NB4 (cell line): ENCODE measurements around the gene SMC6.

ENCODE experiments used
- DNase-seq: peaks from one replicate; pipeline ENCODE4 v3.0.0; 2010; ENCODE audit warnings: low read depth
- H3K4me3 ChIP-seq: one replicate; pipeline ENCODE4 v1.5.1; 2011; ENCODE audit warnings: mild to moderate bottlenecking, low read depth, low read length, moderate library complexity
- MAX ChIP-seq: IDR thresholded peaks from 2 replicates; pipeline ENCODE4 v1.6.1; 2011; ENCODE audit warnings: low read depth, low read length
- MYC ChIP-seq: IDR thresholded peaks from 2 replicates; pipeline ENCODE4 v1.6.1; 2011; ENCODE audit warnings: low read depth, low read length
- POLR2A ChIP-seq: IDR thresholded peaks from 2 replicates; pipeline ENCODE4 v1.6.1; 2011; ENCODE audit warnings: mild to moderate bottlenecking; ENCODE audit not compliant: insufficient read length; ENCODE audit errors: extremely low read depth
- TF ChIP-seq, protein P1 (sequence below): IDR thresholded peaks from one replicate; pipeline ENCODE4 v1.5.1; 2012; ENCODE audit warnings: low read depth, low read length

Gene SMC6

GRCh38 chr2:17771956-17772355 is 18.3 kb upstream of the SMC6 start:
- H3K4me3 ChIP-seq = no peak overlapping the region
- DNase-seq = no peak
- TF ChIP-seq POLR2A (no peak), MAX (no peak)

DNA sequence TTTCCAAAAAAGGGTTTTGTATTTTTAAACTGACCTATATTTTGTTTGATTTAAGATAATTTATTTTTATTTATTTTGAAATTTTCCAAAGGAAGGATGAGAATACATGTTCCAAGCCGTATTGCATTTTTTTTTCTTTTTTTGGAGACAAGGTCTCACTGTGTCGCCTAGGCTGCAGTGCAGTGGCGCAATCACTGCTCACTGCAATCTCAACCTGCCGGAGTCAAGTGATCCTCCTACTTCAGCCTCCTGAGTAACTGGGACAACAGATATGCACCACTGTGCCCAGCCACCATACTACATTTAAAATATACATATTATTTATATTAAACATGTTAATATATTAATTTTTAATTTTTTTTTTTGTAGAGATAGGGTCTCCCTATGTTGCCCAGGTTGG is 15.3 kb upstream of the SMC6 start:
- no peak for DNase-seq
- H3K4me3 ChIP-seq = no peak overlapping the region
- no peak for TF ChIP-seq POLR2A
- no peak for TF ChIP-seq MAX
- TF ChIP-seq, protein P1, sequence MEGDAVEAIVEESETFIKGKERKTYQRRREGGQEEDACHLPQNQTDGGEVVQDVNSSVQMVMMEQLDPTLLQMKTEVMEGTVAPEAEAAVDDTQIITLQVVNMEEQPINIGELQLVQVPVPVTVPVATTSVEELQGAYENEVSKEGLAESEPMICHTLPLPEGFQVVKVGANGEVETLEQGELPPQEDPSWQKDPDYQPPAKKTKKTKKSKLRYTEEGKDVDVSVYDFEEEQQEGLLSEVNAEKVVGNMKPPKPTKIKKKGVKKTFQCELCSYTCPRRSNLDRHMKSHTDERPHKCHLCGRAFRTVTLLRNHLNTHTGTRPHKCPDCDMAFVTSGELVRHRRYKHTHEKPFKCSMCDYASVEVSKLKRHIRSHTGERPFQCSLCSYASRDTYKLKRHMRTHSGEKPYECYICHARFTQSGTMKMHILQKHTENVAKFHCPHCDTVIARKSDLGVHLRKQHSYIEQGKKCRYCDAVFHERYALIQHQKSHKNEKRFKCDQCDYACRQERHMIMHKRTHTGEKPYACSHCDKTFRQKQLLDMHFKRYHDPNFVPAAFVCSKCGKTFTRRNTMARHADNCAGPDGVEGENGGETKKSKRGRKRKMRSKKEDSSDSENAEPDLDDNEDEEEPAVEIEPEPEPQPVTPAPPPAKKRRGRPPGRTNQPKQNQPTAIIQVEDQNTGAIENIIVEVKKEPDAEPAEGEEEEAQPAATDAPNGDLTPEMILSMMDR = no peak
- TF ChIP-seq MYC = no peak

DNA sequence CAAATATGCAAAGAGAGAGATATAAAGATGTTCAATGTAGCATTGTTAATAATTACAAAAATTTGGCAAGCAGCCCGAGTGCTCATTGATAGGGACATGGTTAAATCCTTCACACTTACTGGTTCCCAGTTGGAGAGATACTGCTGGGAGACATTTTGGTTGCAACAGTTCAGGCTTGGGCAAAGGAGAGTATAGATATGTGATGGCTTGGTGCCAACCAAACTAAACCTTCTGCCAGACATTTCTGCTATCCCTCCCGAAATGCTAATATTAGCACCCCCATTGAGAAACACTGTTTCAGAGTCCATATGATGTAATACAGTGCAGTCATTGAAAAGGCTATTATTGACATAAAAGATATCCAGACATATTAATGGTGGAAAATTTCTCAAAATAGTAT is 11.8 kb upstream of the SMC6 start:
- no peak overlapping the region for H3K4me3 ChIP-seq
- no peak for TF ChIP-seq MYC
- no peak for TF ChIP-seq POLR2A
- no peak for TF ChIP-seq MAX
- TF ChIP-seq, protein P1 = no peak
- DNase-seq = no peak

DNA sequence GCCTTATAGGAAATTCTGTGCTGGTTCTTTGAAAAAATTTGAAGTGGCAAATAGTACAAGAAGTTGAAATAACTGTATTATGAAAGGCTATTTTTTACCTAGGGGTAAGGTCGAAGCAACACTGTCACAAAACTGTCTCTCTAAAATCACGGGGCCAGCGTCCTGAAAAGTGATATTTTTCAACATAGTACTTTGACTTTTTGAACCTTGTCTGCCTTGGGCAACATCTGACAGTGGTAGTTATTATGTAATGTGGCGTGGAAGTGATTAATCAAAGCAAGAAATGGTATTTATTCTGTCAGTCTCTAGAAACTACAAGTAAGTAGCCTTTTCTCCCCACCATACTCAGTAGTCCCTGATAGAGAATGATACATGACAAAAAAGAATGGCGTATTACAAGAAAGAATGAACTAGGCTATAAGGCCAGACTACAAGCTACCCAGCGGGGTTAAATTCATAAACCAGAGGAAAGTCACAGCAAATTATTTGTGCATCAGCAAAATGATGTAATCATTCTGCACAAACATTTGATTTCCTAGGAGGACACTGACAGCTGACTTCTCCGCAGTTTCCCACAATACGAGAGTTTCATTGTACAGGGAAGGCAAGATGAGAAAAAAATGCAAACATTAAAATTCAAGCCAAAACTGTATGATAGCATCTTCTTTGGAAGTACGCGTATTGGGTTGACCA is 10.2 kb upstream of the SMC6 start:
- no peak for DNase-seq
- no peak for TF ChIP-seq POLR2A
- TF ChIP-seq, protein P1 = no peak
- TF ChIP-seq MYC = no peak
- no peak for TF ChIP-seq MAX
- H3K4me3 ChIP-seq = no peak overlapping the region

DNA sequence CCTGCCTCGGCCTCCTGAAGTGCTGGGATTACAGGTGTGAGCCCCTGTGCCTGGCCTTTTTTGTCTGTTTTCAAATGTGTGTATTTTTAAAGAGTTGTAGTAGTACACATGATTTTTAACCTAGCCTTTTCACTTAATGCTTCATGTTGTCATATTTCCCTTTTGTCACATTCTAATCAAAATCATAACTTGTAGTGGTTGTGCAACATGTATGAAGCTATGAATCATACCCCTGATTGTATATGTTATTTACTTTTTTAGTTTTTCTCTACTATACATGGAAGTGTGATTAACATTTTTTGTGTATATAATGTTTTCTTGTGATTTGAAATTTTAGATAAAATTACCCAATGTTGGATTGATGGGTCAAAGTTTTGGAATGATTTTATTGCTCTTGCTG is 8.8 kb upstream of the SMC6 start:
- DNase-seq = no peak
- H3K4me3 ChIP-seq = no peak overlapping the region
- TF ChIP-seq, protein P1 = no peak

GRCh38 chr2:17759805-17760204 is 6.2 kb upstream of the SMC6 start:
- TF ChIP-seq MYC (no peak), MAX (no peak), POLR2A (no peak)
- TF ChIP-seq, protein P1 = no peak
- DNase-seq = peak; percentile 88
- no peak overlapping the region for H3K4me3 ChIP-seq
